ENCODE measurements around the gene MBOAT7.

GRCh38 chr19:54188215-54188871, 1.0 kb downstream of the MBOAT7 start:
- TF ChIP-seq CTCF (IDR thresholded peaks at IDR 0.05) (no peak), POLR2A (IDR thresholded peaks at IDR 0.05) (no peak)
